Neural cell (in vitro differentiated cells): Measurements from ENCODE around the gene RBBP7.

Source experiments
- EP300 ChIP-seq: fragments of 450-650 bp; conservative IDR thresholded peaks from 2 replicates; pipeline ENCODE4 v1.6.1; 2014; ENCODE audit warnings: antibody characterized with exemption, mild to moderate bottlenecking, moderate library complexity; ENCODE audit not compliant: poor library complexity, severe bottlenecking
- EZH2 ChIP-seq: fragments of 200-600, 300-800 bp; shearing (Covaris generic), sonication (generic); IDR thresholded peaks from 2 replicates; pipeline ENCODE4 v1.6.1; 2014; ENCODE audit warnings: antibody characterized with exemption, low read length, borderline replicate concordance, mild to moderate bottlenecking; ENCODE audit not compliant: insufficient read depth, poor library complexity, severe bottlenecking
- POLR2AphosphoS5 ChIP-seq: IDR thresholded peaks from 2 replicates; pipeline ENCODE4 v1.6.1; 2012
- REST ChIP-seq: IDR thresholded peaks from 2 replicates; pipeline ENCODE4 v1.6.1; 2012; ENCODE audit warnings: borderline replicate concordance
- TAF1 ChIP-seq: IDR thresholded peaks from 2 replicates; pipeline ENCODE4 v1.6.1; 2012; ENCODE audit warnings: low read depth
- TF ChIP-seq, protein P1 (sequence below): fragments of 450-650 bp; IDR thresholded peaks from 2 replicates; pipeline ENCODE4 v1.5.1; 2014; ENCODE audit warnings: antibody characterized with exemption, mild to moderate bottlenecking, moderate library complexity; ENCODE audit not compliant: poor library complexity, severe bottlenecking

DNA sequence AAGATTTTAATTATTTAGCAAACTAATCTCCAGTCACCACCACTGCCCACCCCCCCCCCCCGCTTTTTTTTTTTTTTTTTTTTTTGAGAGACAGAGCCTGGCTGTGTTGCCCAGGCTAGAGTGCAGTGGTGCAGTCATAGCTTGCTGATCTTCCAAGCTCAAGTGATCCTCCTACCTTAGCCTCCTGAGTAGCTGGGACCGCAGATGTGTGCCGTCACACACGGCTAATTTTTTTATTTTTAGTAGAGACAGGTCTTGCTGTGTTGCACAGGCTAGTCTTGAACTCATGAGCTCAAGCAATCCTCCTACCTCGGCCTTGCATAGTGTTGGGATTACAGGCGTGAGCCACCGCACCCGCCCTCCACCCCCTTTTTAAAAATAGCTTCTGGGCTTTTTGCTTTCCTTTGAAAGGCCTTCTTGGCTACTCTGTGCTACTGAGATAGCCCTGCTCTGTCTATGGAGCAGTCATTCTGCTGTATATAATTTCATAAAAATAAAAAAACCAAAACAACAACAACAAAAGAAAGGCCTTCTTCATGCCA lies 65.2 kb downstream of the RBBP7 start:
- TF ChIP-seq, protein P1, sequence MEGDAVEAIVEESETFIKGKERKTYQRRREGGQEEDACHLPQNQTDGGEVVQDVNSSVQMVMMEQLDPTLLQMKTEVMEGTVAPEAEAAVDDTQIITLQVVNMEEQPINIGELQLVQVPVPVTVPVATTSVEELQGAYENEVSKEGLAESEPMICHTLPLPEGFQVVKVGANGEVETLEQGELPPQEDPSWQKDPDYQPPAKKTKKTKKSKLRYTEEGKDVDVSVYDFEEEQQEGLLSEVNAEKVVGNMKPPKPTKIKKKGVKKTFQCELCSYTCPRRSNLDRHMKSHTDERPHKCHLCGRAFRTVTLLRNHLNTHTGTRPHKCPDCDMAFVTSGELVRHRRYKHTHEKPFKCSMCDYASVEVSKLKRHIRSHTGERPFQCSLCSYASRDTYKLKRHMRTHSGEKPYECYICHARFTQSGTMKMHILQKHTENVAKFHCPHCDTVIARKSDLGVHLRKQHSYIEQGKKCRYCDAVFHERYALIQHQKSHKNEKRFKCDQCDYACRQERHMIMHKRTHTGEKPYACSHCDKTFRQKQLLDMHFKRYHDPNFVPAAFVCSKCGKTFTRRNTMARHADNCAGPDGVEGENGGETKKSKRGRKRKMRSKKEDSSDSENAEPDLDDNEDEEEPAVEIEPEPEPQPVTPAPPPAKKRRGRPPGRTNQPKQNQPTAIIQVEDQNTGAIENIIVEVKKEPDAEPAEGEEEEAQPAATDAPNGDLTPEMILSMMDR = no peak
- TF ChIP-seq TAF1 (no peak), REST (no peak), EZH2 (no peak), EP300 (no peak), POLR2AphosphoS5 (no peak)
